Calu3 (cell line): Measurements from ENCODE around the gene AKAP7. TPM values are rescaled to one million over a fixed set of nuclear protein-coding genes. Genes with fewer than 3 reads are reported as not detected.
"Not testable (repeated sequence)": the region's sequence is repeated elsewhere in the genome, so short reads cannot be mapped to it uniquely, and the experiment has no call there.

ENCODE experiments used
- BruUV-seq: library from RNA; stranded (reverse); fragments of 400-500 nt; replicated peaks from 2 replicates; lab custom pipeline; 2021; lab: Mats Ljungman, UMichigan
- CTCF ChIA-PET: fragments of 300-600 bp; sonication (Branson Sonifier 250); formaldehyde crosslinking; loops from one replicate; lab custom pipeline; 2022; ENCODE audit warnings: antibody characterized with exemption; lab: Charles Lee
- DNase-seq: peaks from one replicate; pipeline ENCODE4 v3.0.0; 2022
- H3K27ac Mint-ChIP-seq: one replicate; pipeline ENCODE4 v1.8.0; 2022; ENCODE audit warnings: mixed read lengths; ENCODE audit not compliant: unreplicated experiment
- H3K27me3 Mint-ChIP-seq: one replicate; pipeline ENCODE4 v1.8.0; 2022; ENCODE audit warnings: mixed read lengths; ENCODE audit not compliant: unreplicated experiment
- H3K36me3 Mint-ChIP-seq: one replicate; pipeline ENCODE4 v1.8.0; 2022; ENCODE audit warnings: mild to moderate bottlenecking, moderate library complexity, mixed read lengths; ENCODE audit not compliant: insufficient read depth, unreplicated experiment
- H3K4me1 Mint-ChIP-seq: one replicate; pipeline ENCODE4 v1.8.0; 2022; ENCODE audit warnings: mild to moderate bottlenecking, low read depth, mixed read lengths; ENCODE audit not compliant: unreplicated experiment
- H3K4me3 Mint-ChIP-seq: one replicate; pipeline ENCODE4 v1.8.0; 2022; ENCODE audit warnings: mild to moderate bottlenecking, low read depth, moderate library complexity, mixed read lengths; ENCODE audit not compliant: unreplicated experiment
- H3K9me3 Mint-ChIP-seq: one replicate; pipeline ENCODE4 v1.8.0; 2022; ENCODE audit warnings: low read depth, mixed read lengths; ENCODE audit not compliant: unreplicated experiment
- CTCF ChIP-seq: fragments of 200-600 bp; IDR thresholded peaks from one replicate; pipeline ENCODE4 v1.8.0; 2022; ENCODE audit warnings: antibody characterized with exemption; ENCODE audit not compliant: unreplicated experiment
- intact Hi-C: fragments of 100-400 bp; cut with micrococcal nuclease; formaldehyde crosslinking; loops from one replicate; pipeline ENCODE4 v1.10.0; 2022; ENCODE audit not compliant: unreplicated experiment
- total RNA-seq: library from RNA; stranded (reverse); gene quantifications from 2 replicates; pipeline ENCODE4 v1.2.3, GENCODE V29; 2022

The AKAP7 gene
- total RNA-seq, 1 experiment from 2014 or later: 7.7 TPM

DNA sequence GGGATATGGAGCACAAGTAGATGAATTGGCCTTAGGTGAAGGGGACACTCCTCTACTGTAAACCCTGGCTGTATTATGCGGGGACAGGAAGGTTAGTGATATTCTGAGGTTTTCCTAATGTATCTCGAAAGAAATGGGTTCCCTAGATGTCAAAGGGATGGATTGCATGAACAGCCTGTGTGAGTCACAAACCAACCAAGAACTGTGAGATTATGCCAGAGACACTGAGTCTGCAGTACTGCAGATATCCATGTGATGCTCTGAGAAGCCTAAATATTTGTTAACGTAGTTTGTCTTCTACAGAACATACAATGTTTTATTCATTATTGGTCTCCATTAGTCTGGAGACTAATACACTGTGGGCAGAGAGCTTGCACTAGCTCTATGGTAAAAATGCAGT is 182.2 kb downstream of the AKAP7 start:
- no peaks in the 10 kb centered on the region for H3K36me3 Mint-ChIP-seq
- TF ChIP-seq CTCF: no peak
- no peaks in the 10 kb centered on the region for H3K9me3 Mint-ChIP-seq

GRCh38 chr6:131321589-131321988 is 186.3 kb downstream of the AKAP7 start:
- intact Hi-C loops: no loop called here
- CTCF ChIA-PET: no interaction called here
- Mint-ChIP-seq H3K9me3 (no peaks in the 10 kb centered on the region), H3K36me3 (no peaks in the 10 kb centered on the region), H3K27ac (no peak overlapping the region), H3K27me3 (no peaks in the 10 kb centered on the region), H3K4me1 (no peaks in the 10 kb centered on the region), H3K4me3 (no peak overlapping the region)
- TF ChIP-seq CTCF: no peak
- BruUV-seq: no TSS peak
- no peak for DNase-seq

More for the DNA sequence above, 182.2 kb downstream of the AKAP7 start:
- no peak overlapping the region for H3K4me3 Mint-ChIP-seq
- DNase-seq: no peak
- H3K4me1 Mint-ChIP-seq: no peaks in the 10 kb centered on the region
- no TSS peak for BruUV-seq
- CTCF ChIA-PET: interaction anchor here (0.8 kb wide), 1 partner anchor 14 kb away, joined by 3 read pairs; no protein-coding TSS in a partner anchor
- intact Hi-C loops: no loop called here
- no peak overlapping the region for H3K27ac Mint-ChIP-seq
- no peaks in the 10 kb centered on the region for H3K27me3 Mint-ChIP-seq

DNA sequence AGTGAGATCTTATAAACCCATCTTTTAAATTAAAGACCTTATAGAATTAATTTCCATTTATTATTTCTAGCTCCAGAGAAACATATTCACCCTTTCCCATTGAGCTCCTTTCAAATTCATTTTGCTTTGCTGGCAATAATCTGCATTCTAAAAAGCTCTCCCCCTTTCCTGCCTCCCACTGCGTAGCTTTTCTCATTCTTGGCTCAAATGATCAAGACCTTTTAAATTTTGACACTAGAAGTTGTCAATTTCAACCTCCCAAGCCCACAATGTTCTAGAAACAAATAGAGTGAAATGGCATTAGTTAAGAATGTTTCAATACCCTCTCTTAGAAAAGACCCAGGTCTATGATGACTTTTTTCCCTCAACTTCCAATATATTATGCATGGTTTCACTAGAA is 186.9 kb downstream of the AKAP7 start:
- Mint-ChIP-seq H3K4me1 (no peaks in the 10 kb centered on the region), H3K27ac (no peak overlapping the region), H3K36me3 (no peaks in the 10 kb centered on the region), H3K4me3 (no peak overlapping the region), H3K9me3 (no peaks in the 10 kb centered on the region), H3K27me3 (no peaks in the 10 kb centered on the region)
- CTCF ChIA-PET: no interaction called here
- no peak for DNase-seq
- BruUV-seq: no TSS peak
- intact Hi-C loops: no loop called here
- no peak for TF ChIP-seq CTCF

DNA sequence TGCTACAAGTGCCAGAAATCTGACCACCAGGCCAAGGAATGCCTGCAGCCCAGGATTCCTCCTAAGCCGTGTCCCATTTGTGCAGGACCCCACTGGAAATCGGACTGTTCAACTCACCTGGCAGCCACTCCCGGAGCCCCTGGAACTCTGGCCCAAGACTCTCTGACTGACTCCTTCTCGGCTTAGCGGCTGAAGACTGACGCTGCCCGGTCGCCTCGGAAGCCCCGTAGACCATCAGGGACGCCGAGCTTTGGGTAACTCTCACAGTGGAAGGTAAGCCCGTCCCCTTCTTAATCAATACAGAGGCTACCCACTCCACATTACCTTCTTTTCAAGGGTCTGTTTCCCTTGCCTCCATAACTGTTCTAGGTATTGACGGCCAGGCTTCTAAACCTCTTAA is 190.4 kb downstream of the AKAP7 start:
- BruUV-seq, H3K4me1 Mint-ChIP-seq, intact Hi-C loops, H3K4me3 Mint-ChIP-seq, CTCF ChIA-PET, DNase-seq, H3K36me3 Mint-ChIP-seq, H3K27ac Mint-ChIP-seq, H3K9me3 Mint-ChIP-seq, H3K27me3 Mint-ChIP-seq: not testable (repeated sequence)

DNA sequence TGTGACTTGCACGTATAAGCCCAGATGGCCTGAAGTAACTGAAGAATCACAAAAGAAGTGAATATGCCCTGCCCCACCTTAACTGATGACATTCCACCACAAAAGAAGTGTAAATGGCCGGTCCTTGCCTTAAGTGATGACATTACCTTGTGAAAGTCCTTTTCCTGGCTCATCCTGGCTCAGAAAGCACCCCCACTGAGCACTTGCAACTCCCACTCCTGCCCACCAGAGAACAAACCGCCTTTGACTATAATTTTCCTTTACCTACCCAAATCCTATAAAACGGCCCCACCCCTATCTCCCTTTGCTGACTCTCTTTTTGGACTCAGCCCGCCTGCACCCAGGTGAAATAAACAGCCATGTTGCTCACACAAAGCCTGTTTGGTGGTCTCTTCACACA is 193.5 kb downstream of the AKAP7 start:
- not testable (repeated sequence) for BruUV-seq

More for the DNA sequence above, 193.5 kb downstream of the AKAP7 start:
- H3K36me3 Mint-ChIP-seq, DNase-seq, H3K4me1 Mint-ChIP-seq, H3K4me3 Mint-ChIP-seq, CTCF ChIA-PET, intact Hi-C loops, H3K27me3 Mint-ChIP-seq, H3K9me3 Mint-ChIP-seq, H3K27ac Mint-ChIP-seq: not testable (repeated sequence)
